LoVo (cell line): ENCODE data around the gene DELE1.

Experiments used
- DNase-seq: peaks from one replicate; pipeline ENCODE4 v3.0.0-alpha.2; 2016; ENCODE audit warnings: low spot score

Gene DELE1

GRCh38 chr5:141923448-141924313 is at the start of gene DELE1:
TSS of gene DELE1 (plus strand) at chr5:141923871. CDS start at chr5:141923942, 71 bp downstream.
- DNase-seq: peak; percentile 97

GRCh38 chr5:141873933-141874261 is 49.8 kb upstream of the DELE1 start:
- DNase-seq: no peak

GRCh38 chr5:141874262-141874964 is 49.3 kb upstream of the DELE1 start:
- peak; percentile 69 for DNase-seq

GRCh38 chr5:141875022-141875740 is 48.5 kb upstream of the DELE1 start:
- no peak for DNase-seq

- DNase-seq: peak; percentile 66
These were observed 47.7 kb upstream of the DELE1 start for GRCh38 chr5:141875795-141876627.

- no peak for DNase-seq
These were observed 46.9 kb upstream of the DELE1 start for GRCh38 chr5:141876628-141877355.

GRCh38 chr5:141877356-141878185 is 46.1 kb upstream of the DELE1 start:
- DNase-seq: peak; percentile 35

- peak; percentile 27 for DNase-seq
These were observed 45.4 kb upstream of the DELE1 start, which contains the start of gene PCDH1 for GRCh38 chr5:141878186-141878710. TSS of gene PCDH1 (minus strand) at chr5:141878410. CDS start at chr5:141878262, 148 bp downstream.

GRCh38 chr5:141878711-141879425 is 44.8 kb upstream of the DELE1 start:
- DNase-seq: peak; percentile 89

GRCh38 chr5:141879426-141879759 is 44.3 kb upstream of the DELE1 start:
- no peak for DNase-seq

GRCh38 chr5:141879941-141880738 is 43.5 kb upstream of the DELE1 start:
- DNase-seq: no peak

GRCh38 chr5:141880961-141881801 is 42.5 kb upstream of the DELE1 start:
- no peak for DNase-seq

GRCh38 chr5:141881886-141882285 is 41.8 kb upstream of the DELE1 start:
- no peak for DNase-seq

GRCh38 chr5:141882594-141883183 is 41.0 kb upstream of the DELE1 start:
- no peak for DNase-seq

GRCh38 chr5:141883184-141883891 is 40.3 kb upstream of the DELE1 start:
- DNase-seq: no peak

- DNase-seq: no peak
These were observed 39.8 kb upstream of the DELE1 start for GRCh38 chr5:141883892-141884318.
